ENCODE data around the gene CATSPER1. TPM values are rescaled to one million over a fixed set of nuclear protein-coding genes. Genes with fewer than 3 reads are reported as not detected.

The CATSPER1 gene
- total RNA-seq, 1 donor from 2014 or later = 0.45 TPM

- H3K9ac ChIP-seq (ENCODE audit: low read length) = no peak overlapping the region
- no peak overlapping the region for H3K4me3 ChIP-seq (ENCODE audit: insufficient read depth, low read depth, low read length)
- H3K36me3 ChIP-seq (ENCODE audit: insufficient read depth, low read length) = peaks cover 25% of the 10 kb centered on the region
- TF ChIP-seq EZH2 (IDR thresholded peaks at IDR 0.05; ENCODE audit: insufficient read depth, low read length) (no peak), CTCF (IDR thresholded peaks at IDR 0.05; ENCODE audit: insufficient read depth, low read depth, low read length) (no peak)
- no peak overlapping the region for H3K27ac ChIP-seq (ENCODE audit: low read depth, low read length)
- H3K4me2 ChIP-seq (ENCODE audit: low read length) = no peak overlapping the region
- peak; percentile 36 for DNase-seq (ENCODE audit: low read depth)
- Mint-ChIP-seq H3K27me3 (ENCODE audit: low read depth, unreplicated experiment) (no peaks in the 10 kb centered on the region), H3K27ac (ENCODE audit: unreplicated experiment) (no peak overlapping the region), H3K9me3 (ENCODE audit: unreplicated experiment) (no peaks in the 10 kb centered on the region), H3K36me3 (ENCODE audit: low read depth, unreplicated experiment) (peaks cover 10% of the 10 kb centered on the region), H3K4me1 (ENCODE audit: low read depth, unreplicated experiment) (peaks cover 2% of the 10 kb centered on the region), H3K4me3 (ENCODE audit: unreplicated experiment) (peak overlapping the region; percentile 22)
- H2AFZ ChIP-seq (ENCODE audit: low read depth, low read length) = no peak overlapping the region
- FAIRE-seq = no peak
- H4K20me1 ChIP-seq (ENCODE audit: insufficient read depth, low read length) = peaks cover 21% of the 10 kb centered on the region
- no peaks in the 10 kb centered on the region for H3K27me3 ChIP-seq (ENCODE audit: insufficient read depth, low read length)
- no peaks in the 10 kb centered on the region for H3K79me2 ChIP-seq (ENCODE audit: insufficient read depth, low read length)
- H3K4me1 ChIP-seq (ENCODE audit: insufficient read depth, low read length) = no peaks in the 10 kb centered on the region
- H3K9me3 ChIP-seq (ENCODE audit: insufficient read depth, low read depth, low read length) = no peaks in the 10 kb centered on the region
Measured at GRCh38 chr11:65973439-65974110, 52.7 kb downstream of the CATSPER1 start.

GRCh38 chr11:65972116-65972515 is 54.2 kb downstream of the CATSPER1 start:
- H3K9me3 ChIP-seq (ENCODE audit: insufficient read depth, low read depth, low read length) = no peaks in the 10 kb centered on the region
- no peak overlapping the region for H3K4me3 Mint-ChIP-seq (ENCODE audit: unreplicated experiment)
- no peaks in the 10 kb centered on the region for H3K9me3 Mint-ChIP-seq (ENCODE audit: unreplicated experiment)
- no peaks in the 10 kb centered on the region for H3K27me3 ChIP-seq (ENCODE audit: insufficient read depth, low read length)
- peaks cover 26% of the 10 kb centered on the region for H3K36me3 ChIP-seq (ENCODE audit: insufficient read depth, low read length)
- no peak overlapping the region for H3K27ac ChIP-seq (ENCODE audit: low read depth, low read length)
- FAIRE-seq (no peak), DNase-seq (ENCODE audit: low read depth) (no peak)
- H3K36me3 Mint-ChIP-seq (ENCODE audit: low read depth, unreplicated experiment) = peaks cover 13% of the 10 kb centered on the region
- H4K20me1 ChIP-seq (ENCODE audit: insufficient read depth, low read length) = peaks cover 26% of the 10 kb centered on the region
- no peak overlapping the region for H3K4me3 ChIP-seq (ENCODE audit: insufficient read depth, low read depth, low read length)
- TF ChIP-seq CTCF (IDR thresholded peaks at IDR 0.05; ENCODE audit: insufficient read depth, low read depth, low read length) (no peak), EZH2 (IDR thresholded peaks at IDR 0.05; ENCODE audit: insufficient read depth, low read length) (no peak)
- no peak overlapping the region for H3K9ac ChIP-seq (ENCODE audit: low read length)
- H3K4me1 Mint-ChIP-seq (ENCODE audit: low read depth, unreplicated experiment) = peaks cover 2% of the 10 kb centered on the region
- H3K27ac Mint-ChIP-seq (ENCODE audit: unreplicated experiment) = no peak overlapping the region
- no peaks in the 10 kb centered on the region for H3K4me1 ChIP-seq (ENCODE audit: insufficient read depth, low read length)
- no peaks in the 10 kb centered on the region for H3K27me3 Mint-ChIP-seq (ENCODE audit: low read depth, unreplicated experiment)
- no peaks in the 10 kb centered on the region for H3K79me2 ChIP-seq (ENCODE audit: insufficient read depth, low read length)
- H2AFZ ChIP-seq (ENCODE audit: low read depth, low read length) = no peak overlapping the region
- no peak overlapping the region for H3K4me2 ChIP-seq (ENCODE audit: low read length)

Data from astrocyte (in vitro differentiated cells and primary cell).